ENCODE measurements around the gene IMMP1L.

The IMMP1L gene

DNA sequence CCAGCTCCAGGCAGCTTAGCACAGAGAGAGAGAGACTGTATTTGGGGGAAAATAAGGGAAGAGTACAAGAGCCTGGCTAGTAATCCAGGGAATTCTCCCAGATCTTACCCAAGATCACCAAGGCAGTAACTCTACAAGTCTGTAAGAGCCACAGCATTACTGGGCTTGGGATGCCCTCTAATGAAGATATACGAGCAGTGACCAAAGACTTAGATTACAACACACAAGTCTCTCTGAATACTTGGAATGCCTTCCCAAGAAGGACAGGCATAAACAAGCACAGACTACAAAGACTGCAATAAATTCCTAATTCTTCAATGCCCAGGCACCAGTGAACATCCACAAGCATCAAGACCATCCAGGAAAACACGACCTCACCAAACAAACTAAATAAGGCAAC lies 122.0 kb downstream of the IMMP1L start:
- no peak for DNase-seq (ENCODE audit: low spot score)

DNA sequence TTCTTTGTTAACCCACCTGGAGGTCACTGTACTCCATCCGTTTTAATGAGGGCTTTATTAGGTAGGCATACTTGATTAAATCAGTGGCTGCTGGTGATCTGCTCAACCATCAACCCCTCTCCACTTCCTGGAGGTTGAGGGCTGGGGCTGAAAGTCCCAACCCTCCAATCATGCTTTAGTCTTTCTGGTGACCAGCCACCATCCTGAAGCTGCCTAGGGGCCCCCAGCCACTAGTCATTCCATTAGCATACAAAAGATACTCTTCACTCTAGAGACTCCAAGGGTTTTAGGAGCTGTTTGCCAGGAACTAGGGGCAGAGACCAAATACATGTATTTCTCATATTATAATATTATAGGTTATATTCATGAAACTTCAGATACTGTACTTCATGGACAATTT lies 126.3 kb downstream of the IMMP1L start:
- DNase-seq (ENCODE audit: low spot score) = no peak

All from CD4-positive, alpha-beta T cell treated with Interleukin-15 for 4 hours (primary cell).